Measurements from ENCODE around the gene CD96.

The CD96 gene

DNA sequence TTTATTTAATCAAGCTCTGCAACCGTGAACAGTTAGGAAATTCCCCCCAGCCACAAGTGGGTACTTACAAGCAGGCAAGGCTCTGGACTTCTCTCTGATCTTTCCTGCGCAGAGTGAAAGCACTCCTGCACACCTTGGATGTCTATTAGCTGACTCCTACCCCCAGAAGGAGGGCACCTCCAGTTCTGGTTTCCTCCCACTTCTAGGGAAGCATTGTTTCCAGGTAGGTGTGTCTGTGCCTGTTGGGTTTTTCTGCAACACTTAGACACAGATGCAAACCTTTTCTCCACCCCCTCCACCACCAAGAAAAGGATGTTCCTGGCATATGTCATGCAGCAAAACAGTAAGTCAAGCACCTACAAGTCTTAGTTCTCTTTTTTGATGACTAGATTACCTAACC, 53.2 kb downstream of the CD96 start, which contains the start of gene ZBED2:
Gene ZBED2 (minus strand): TSS at position 115 of the 400 bp plus-strand sequence. CDS start 1,145 bp downstream, outside the sequence.
- Mint-ChIP-seq H3K36me3 (ENCODE audit: low read depth) (no peaks in the 10 kb centered on the region), H3K9me3 (no peaks in the 10 kb centered on the region), H3K27me3 (ENCODE audit: low read depth) (peaks cover 3% of the 10 kb centered on the region), H3K4me1 (no peaks in the 10 kb centered on the region), H3K27ac (no peak within 1 kb of the TSS), H3K4me3 (no peak within 1 kb of the TSS)
- TF ChIP-seq, protein P1, sequence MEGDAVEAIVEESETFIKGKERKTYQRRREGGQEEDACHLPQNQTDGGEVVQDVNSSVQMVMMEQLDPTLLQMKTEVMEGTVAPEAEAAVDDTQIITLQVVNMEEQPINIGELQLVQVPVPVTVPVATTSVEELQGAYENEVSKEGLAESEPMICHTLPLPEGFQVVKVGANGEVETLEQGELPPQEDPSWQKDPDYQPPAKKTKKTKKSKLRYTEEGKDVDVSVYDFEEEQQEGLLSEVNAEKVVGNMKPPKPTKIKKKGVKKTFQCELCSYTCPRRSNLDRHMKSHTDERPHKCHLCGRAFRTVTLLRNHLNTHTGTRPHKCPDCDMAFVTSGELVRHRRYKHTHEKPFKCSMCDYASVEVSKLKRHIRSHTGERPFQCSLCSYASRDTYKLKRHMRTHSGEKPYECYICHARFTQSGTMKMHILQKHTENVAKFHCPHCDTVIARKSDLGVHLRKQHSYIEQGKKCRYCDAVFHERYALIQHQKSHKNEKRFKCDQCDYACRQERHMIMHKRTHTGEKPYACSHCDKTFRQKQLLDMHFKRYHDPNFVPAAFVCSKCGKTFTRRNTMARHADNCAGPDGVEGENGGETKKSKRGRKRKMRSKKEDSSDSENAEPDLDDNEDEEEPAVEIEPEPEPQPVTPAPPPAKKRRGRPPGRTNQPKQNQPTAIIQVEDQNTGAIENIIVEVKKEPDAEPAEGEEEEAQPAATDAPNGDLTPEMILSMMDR (IDR thresholded peaks at IDR 0.05; ENCODE audit: unreplicated experiment in 3 of 3): no peak

DNA sequence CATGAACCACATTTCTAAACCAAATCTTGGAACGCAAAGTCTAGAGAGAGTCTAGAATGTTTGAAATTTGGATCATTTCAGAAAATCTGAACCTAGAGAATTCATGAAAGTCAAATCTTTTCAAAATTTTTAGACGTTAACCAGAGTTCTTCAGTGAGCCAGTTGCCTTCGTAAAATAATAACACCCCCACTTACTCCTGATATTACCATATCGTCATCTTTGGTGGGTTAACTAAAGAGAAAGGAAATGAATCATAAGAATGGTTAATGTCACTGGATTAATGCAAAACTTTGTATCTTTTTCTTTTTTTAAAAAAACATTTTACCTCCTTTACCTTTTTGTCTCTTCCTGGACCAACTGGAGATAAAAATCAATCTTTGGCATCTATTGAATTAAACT, 54.3 kb downstream of the CD96 start:
- H3K36me3 Mint-ChIP-seq (ENCODE audit: low read depth): no peaks in the 10 kb centered on the region
- H3K27me3 Mint-ChIP-seq (ENCODE audit: low read depth): peaks cover 3% of the 10 kb centered on the region
- no peak overlapping the region for H3K27ac Mint-ChIP-seq
- no peak overlapping the region for H3K4me3 Mint-ChIP-seq
- H3K9me3 Mint-ChIP-seq: no peaks in the 10 kb centered on the region
- H3K4me1 Mint-ChIP-seq: no peaks in the 10 kb centered on the region
- TF ChIP-seq, protein P1 (IDR thresholded peaks at IDR 0.05; ENCODE audit: unreplicated experiment in 3 of 3): no peak

DNA sequence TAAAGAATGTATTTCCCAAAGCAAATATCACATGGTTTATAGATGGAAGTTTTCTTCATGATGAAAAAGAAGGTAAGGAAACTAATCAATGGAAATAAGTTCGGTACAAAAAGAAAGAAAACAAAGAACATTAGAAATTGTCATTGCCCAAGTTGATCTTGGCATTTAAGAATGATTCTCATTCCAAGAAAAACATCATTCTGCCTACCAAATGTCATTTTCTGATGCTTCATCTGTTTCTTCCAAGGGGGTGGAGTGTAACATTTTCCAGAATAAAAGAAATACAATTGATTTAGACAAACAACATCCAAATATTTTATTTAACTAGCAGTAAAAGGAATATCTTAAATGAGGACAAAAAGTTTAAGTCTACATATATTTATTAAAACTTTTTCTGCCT, 56.1 kb downstream of the CD96 start:
- no peaks in the 10 kb centered on the region for H3K4me1 Mint-ChIP-seq
- H3K9me3 Mint-ChIP-seq: no peaks in the 10 kb centered on the region
- peaks cover 3% of the 10 kb centered on the region for H3K27me3 Mint-ChIP-seq (ENCODE audit: low read depth)
- H3K27ac Mint-ChIP-seq: no peak overlapping the region
- H3K36me3 Mint-ChIP-seq (ENCODE audit: low read depth): no peaks in the 10 kb centered on the region
- TF ChIP-seq, protein P1 (IDR thresholded peaks at IDR 0.05; ENCODE audit: unreplicated experiment in 3 of 3): no peak
- H3K4me3 Mint-ChIP-seq: no peak overlapping the region

DNA sequence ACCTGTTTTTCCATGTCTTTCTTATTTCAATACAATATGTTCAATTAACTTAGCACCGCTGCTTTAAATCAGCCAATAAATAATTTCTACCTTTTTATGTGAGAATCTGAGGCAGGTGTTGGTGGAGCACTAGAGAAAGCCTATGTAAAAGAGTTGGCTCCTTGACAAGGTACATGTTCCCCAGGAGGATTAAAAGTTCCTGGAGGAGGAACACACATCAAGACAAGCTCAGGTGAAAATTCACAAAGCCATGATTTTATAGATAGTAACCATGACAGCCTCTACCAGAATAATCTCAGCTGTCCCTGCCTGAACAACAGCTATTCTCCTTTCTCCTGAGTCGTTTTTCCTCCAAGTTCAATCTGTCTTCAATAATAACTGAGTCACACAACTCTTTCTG, 56.6 kb downstream of the CD96 start:
- no peaks in the 10 kb centered on the region for H3K36me3 Mint-ChIP-seq (ENCODE audit: low read depth)
- no peaks in the 10 kb centered on the region for H3K4me1 Mint-ChIP-seq
- no peak overlapping the region for H3K27ac Mint-ChIP-seq
- H3K9me3 Mint-ChIP-seq: no peaks in the 10 kb centered on the region
- peaks cover 2% of the 10 kb centered on the region for H3K27me3 Mint-ChIP-seq (ENCODE audit: low read depth)
- TF ChIP-seq, protein P1 (IDR thresholded peaks at IDR 0.05; ENCODE audit: unreplicated experiment in 3 of 3): no peak
- no peak overlapping the region for H3K4me3 Mint-ChIP-seq

DNA sequence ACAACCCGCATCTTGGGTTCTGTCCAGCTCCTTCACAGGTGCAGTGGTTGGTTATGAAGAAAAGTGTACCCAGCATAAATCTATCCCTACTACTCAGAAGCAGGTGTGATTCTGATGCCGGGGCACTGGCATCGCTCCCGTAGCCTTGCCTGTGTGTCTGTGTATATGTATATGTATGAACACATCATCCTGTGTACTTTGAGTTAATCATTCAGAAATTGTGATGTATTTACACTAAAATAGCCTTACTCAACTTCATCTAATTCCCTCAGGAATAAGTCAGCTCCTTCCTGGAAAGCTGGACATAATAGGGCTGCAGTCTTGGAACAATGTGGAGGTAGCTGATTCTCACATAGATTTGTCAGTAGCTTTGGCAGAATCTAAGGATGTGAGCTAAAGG, 59.8 kb downstream of the CD96 start:
- no peak overlapping the region for H3K4me3 Mint-ChIP-seq

DNA sequence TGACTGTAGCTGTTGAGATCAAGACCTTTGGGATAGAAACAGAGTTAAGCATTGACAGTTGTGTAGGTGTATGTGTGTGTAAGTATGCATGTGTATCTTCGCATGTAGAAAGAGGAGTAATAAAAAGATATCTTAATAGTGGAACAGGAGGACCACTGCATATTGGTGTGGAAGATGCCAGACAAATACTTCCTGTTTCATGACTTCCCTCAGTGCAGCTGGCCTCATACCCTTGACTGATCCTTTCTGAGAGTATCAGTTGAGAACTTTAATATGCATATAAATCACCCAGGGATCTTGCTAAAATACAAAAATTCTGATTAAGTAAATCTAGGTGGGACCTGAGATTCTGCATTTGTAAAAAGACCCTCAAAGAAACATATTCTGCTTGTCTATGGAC, 61.7 kb downstream of the CD96 start:
- no peak overlapping the region for H3K27ac Mint-ChIP-seq
- no peaks in the 10 kb centered on the region for H3K4me1 Mint-ChIP-seq
- H3K9me3 Mint-ChIP-seq: no peaks in the 10 kb centered on the region
- no peaks in the 10 kb centered on the region for H3K36me3 Mint-ChIP-seq (ENCODE audit: low read depth)
- TF ChIP-seq, protein P1 (IDR thresholded peaks at IDR 0.05; ENCODE audit: unreplicated experiment in 3 of 3): no peak
- no peaks in the 10 kb centered on the region for H3K27me3 Mint-ChIP-seq (ENCODE audit: low read depth)
- H3K4me3 Mint-ChIP-seq: no peak overlapping the region

More for the DNA sequence above, 59.8 kb downstream of the CD96 start:
- no peak overlapping the region for H3K27ac Mint-ChIP-seq
- H3K36me3 Mint-ChIP-seq (ENCODE audit: low read depth): no peaks in the 10 kb centered on the region
- H3K27me3 Mint-ChIP-seq (ENCODE audit: low read depth): no peaks in the 10 kb centered on the region
- TF ChIP-seq, protein P1 (IDR thresholded peaks at IDR 0.05; ENCODE audit: unreplicated experiment in 3 of 3): no peak
- no peaks in the 10 kb centered on the region for H3K4me1 Mint-ChIP-seq
- H3K9me3 Mint-ChIP-seq: no peaks in the 10 kb centered on the region

Measured in nephron (organoid).